ENCODE results near the gene ACTR3.

GRCh38 chr2:113964436-113964835, 74.5 kb downstream of the ACTR3 start:
- TF ChIP-seq CTCF (IDR thresholded peaks at IDR 0.05; ENCODE audit: insufficient read depth, low read depth, low read length) (no peak), EZH2 (IDR thresholded peaks at IDR 0.05; ENCODE audit: insufficient read depth, low read length) (no peak)
